DMS79 treated with DMSO at 0.1 percent for 48 hours (cell line): ENCODE results near the gene ALB.

Experiments used
- DNase-seq: peaks from one replicate; lab custom pipeline; 2025; lab: John Stamatoyannopoulos, UW

The ALB gene

DNA sequence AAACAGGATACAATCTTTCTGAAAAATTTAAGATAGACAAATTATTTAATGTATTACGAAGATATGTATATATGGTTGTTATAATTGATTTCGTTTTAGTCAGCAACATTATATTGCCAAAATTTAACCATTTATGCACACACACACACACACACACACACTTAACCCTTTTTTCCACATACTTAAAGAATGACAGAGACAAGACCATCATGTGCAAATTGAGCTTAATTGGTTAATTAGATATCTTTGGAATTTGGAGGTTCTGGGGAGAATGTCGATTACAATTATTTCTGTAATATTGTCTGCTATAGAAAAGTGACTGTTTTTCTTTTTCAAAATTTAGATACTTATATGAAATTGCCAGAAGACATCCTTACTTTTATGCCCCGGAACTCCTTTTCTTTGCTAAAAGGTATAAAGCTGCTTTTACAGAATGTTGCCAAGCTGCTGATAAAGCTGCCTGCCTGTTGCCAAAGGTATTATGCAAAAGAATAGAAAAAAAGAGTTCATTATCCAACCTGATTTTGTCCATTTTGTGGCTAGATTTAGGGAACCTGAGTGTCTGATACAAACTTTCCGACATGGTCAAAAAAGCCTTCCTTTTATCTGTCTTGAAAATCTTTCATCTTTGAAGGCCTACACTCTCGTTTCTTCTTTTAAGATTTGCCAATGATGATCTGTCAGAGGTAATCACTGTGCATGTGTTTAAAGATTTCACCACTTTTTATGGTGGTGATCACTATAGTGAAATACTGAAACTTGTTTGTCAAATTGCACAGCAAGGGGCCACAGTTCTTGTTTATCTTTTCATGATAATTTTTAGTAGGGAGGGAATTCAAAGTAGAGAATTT is 5.2 kb downstream of the ALB start:
- no peak for DNase-seq

DNA sequence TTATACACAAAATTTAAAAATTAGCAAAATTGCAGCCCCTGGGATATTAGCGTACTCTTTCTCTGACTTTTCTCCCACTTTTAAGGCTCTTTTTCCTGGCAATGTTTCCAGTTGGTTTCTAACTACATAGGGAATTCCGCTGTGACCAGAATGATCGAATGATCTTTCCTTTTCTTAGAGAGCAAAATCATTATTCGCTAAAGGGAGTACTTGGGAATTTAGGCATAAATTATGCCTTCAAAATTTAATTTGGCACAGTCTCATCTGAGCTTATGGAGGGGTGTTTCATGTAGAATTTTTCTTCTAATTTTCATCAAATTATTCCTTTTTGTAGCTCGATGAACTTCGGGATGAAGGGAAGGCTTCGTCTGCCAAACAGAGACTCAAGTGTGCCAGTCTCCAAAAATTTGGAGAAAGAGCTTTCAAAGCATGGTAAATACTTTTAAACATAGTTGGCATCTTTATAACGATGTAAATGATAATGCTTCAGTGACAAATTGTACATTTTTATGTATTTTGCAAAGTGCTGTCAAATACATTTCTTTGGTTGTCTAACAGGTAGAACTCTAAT is 6.0 kb downstream of the ALB start:
- DNase-seq, result no peak

DNA sequence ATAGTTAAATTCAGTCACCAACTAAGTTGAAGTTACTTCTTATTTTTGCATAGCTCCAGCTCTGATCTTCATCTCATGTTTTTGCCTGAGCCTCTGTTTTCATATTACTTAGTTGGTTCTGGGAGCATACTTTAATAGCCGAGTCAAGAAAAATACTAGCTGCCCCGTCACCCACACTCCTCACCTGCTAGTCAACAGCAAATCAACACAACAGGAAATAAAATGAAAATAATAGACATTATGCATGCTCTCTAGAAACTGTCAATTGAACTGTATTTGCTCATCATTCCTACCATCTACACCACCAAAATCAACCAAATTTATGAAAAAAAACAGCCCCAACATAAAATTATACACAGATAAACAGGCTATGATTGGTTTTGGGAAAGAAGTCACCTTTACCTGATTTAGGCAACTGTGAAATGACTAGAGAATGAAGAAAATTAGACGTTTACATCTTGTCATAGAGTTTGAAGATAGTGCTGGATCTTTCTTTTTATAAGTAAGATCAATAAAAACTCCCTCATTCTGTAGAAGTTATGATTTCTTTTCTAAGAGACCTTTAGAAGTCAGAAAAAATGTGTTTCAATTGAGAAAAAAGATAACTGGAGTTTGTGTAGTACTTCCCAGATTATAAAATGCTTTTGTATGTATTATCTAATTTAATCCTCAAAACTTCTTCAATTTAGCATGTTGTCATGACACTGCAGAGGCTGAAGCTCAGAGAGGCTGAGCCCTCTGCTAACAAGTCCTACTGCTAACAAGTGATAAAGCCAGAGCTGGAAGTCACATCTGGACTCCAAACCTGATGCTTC is 7.0 kb downstream of the ALB start:
- no peak for DNase-seq

DNA sequence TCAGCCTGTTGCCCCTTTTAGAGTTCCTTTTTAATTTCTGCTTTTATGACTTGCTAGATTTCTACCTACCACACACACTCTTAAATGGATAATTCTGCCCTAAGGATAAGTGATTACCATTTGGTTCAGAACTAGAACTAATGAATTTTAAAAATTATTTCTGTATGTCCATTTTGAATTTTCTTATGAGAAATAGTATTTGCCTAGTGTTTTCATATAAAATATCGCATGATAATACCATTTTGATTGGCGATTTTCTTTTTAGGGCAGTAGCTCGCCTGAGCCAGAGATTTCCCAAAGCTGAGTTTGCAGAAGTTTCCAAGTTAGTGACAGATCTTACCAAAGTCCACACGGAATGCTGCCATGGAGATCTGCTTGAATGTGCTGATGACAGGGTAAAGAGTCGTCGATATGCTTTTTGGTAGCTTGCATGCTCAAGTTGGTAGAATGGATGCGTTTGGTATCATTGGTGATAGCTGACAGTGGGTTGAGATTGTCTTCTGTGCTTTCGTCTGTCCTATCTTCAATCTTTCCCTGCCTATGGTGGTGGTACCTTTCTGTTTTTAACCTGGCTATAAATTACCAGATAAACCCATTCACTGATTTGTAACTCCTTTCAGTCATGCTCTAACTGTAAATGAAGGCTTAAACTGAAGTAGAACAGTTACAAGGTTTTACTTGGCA is 7.8 kb downstream of the ALB start:
- DNase-seq, result no peak

DNA sequence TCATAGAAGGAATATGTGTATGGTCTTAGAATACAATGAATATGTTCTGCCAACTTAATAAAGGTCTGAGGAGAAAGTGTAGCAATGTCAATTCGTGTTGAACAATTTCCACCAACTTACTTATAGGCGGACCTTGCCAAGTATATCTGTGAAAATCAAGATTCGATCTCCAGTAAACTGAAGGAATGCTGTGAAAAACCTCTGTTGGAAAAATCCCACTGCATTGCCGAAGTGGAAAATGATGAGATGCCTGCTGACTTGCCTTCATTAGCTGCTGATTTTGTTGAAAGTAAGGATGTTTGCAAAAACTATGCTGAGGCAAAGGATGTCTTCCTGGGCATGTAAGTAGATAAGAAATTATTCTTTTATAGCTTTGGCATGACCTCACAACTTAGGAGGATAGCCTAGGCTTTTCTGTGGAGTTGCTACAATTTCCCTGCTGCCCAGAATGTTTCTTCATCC is 9.2 kb downstream of the ALB start:
- DNase-seq, result no peak

DNA sequence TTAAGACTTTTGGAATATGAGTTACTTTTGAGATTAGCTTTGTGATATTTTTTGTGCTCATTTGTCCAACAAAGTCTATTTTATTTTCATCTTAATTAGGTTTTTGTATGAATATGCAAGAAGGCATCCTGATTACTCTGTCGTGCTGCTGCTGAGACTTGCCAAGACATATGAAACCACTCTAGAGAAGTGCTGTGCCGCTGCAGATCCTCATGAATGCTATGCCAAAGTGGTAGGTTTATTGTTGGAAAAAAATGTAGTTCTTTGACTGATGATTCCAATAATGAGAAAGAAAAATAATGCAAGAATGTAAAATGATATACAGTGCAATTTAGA is 10.8 kb downstream of the ALB start:
- peak; percentile 3 for DNase-seq

DNA sequence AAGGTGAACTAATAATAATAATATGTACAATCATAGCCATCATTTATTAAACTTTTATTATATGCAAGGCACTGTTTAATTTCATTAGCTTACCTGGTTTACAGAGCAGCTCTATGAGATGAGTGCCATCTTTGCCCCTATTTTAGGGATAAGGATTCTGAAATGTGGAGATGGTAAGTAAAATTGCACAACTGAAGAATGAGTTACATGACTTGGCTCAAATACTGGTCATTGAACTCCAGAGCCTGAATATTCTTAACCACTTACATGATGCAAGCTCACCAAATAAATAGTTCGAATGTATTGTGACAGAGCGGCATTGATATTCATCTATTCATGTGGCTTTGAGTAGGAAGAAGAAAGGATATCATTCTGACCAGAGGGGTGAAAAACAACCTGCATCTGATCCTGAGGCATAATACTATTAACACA is 11.7 kb downstream of the ALB start:
- no peak for DNase-seq

DNA sequence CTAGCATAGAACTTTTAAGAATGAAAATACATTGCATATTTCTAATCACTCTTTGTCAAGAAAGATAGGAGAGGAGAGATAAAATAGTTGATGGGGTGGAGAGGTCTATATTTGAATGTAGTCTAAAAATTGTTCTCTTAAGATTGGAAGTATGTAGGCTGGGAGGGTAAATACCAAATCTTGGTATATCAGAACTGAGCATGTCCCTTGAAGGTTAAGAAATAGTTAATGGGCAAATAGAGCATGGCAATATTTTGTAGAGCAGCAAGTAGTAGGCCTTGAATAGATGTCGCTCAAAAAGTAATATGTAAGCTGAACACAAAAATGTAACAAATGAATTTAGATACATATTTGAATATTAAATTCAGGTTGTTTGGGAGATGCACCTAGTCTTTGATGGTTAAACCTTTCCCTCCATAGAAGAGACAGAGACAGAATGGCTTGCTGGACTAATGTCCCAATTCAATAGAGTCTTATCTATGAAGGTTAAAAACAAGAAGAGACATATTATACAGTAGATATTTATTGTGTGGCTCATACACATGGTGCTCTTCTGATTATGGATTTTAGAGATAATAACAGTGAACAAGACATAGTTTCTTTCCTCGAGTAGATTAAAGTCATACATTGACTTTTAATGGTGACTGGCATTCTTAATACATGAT is 12.5 kb downstream of the ALB start:
- no peak for DNase-seq

DNA sequence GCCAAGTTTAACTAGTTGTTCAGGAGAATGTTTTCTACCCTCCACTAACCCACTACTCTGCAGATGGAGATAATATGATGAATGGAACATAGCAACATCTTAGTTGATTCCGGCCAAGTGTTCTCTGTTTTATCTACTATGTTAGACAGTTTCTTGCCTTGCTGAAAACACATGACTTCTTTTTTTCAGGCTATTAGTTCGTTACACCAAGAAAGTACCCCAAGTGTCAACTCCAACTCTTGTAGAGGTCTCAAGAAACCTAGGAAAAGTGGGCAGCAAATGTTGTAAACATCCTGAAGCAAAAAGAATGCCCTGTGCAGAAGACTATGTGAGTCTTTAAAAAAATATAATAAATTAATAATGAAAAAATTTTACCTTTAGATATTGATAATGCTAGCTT is 13.3 kb downstream of the ALB start:
- DNase-seq, result no peak

DNA sequence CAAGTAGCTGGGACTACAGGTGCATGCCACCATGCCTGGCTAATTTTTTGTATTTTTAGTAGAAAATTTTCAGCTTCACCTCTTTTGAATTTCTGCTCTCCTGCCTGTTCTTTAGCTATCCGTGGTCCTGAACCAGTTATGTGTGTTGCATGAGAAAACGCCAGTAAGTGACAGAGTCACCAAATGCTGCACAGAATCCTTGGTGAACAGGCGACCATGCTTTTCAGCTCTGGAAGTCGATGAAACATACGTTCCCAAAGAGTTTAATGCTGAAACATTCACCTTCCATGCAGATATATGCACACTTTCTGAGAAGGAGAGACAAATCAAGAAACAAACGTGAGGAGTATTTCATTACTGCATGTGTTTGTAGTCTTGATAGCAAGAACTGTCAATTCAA is 13.9 kb downstream of the ALB start:
- DNase-seq, result no peak

DNA sequence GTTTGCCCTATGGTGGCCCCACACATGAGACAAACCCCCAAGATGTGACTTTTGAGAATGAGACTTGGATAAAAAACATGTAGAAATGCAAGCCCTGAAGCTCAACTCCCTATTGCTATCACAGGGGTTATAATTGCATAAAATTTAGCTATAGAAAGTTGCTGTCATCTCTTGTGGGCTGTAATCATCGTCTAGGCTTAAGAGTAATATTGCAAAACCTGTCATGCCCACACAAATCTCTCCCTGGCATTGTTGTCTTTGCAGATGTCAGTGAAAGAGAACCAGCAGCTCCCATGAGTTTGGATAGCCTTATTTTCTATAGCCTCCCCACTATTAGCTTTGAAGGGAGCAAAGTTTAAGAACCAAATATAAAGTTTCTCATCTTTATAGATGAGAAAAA is 14.6 kb downstream of the ALB start:
- DNase-seq, result no peak

DNA sequence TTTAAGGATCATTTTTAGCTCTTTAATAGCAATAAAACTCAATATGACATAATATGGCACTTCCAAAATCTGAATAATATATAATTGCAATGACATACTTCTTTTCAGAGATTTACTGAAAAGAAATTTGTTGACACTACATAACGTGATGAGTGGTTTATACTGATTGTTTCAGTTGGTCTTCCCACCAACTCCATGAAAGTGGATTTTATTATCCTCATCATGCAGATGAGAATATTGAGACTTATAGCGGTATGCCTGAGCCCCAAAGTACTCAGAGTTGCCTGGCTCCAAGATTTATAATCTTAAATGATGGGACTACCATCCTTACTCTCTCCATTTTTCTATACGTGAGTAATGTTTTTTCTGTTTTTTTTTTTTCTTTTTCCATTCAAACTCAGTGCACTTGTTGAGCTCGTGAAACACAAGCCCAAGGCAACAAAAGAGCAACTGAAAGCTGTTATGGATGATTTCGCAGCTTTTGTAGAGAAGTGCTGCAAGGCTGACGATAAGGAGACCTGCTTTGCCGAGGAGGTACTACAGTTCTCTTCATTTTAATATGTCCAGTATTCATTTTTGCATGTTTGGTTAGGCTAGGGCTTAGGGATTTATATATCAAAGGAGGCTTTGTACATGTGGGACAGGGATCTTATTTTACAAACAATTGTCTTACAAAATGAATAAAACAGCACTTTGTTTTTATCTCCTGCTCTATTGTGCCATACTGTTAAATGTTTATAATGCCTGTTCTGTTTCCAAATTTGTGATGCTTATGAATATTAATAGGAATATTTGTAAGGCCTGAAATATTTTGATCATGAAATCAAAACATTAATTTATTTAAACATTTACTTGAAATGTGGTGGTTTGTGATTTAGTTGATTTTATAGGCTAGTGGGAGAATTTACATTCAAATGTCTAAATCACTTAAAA is 15.3 kb downstream of the ALB start:
- DNase-seq, result no peak

DNA sequence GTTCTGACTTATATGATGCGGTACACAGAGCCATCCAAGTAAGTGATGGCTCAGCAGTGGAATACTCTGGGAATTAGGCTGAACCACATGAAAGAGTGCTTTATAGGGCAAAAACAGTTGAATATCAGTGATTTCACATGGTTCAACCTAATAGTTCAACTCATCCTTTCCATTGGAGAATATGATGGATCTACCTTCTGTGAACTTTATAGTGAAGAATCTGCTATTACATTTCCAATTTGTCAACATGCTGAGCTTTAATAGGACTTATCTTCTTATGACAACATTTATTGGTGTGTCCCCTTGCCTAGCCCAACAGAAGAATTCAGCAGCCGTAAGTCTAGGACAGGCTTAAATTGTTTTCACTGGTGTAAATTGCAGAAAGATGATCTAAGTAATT is 16.5 kb downstream of the ALB start:
- no peak for DNase-seq

DNA sequence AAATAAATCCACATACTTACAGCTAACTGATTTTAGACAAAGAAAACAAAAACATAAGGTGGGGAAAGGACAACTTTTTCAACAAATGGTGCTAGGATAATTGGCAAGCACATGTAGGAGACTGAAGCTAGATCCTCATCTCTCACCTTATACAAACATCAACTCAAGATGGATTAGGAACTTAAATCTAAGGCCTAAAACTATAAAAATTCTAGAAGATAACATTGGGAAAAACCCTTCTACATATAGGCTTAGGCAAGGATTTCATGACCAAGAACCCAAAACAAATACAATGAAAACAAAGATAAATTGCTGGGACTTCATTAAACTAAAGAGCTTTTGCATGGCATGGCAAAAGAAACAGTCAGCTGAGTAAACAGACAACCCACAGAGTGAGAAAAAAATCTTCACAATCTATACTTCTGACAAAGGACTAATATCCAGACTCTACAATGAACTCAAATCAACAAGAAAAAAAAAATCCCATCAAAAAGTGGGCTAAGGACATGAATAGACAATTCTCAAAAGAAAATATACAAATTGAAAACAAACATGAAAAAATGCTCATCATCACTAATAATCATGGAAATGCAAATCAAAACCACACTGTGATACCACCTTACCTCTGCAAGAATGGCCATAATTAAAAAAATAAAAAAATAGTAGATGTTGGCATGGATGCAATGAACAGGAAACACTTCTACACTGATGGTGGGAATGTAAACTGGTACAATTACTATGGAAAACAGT is 17.8 kb downstream of the ALB start:
- DNase-seq, result no peak

DNA sequence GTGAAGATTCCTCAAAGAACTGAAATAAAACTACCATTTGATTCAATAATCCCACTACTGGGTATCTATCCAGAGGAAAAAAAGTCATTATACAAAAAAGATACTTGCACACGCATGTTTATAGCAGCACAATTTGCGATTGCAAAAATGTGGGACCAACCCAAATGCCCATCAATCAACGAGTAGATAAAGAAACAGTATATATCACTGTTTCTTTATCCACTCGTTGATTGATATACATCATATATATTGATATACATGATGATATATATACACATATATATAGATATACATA is 18.3 kb downstream of the ALB start:
- no peak for DNase-seq

DNA sequence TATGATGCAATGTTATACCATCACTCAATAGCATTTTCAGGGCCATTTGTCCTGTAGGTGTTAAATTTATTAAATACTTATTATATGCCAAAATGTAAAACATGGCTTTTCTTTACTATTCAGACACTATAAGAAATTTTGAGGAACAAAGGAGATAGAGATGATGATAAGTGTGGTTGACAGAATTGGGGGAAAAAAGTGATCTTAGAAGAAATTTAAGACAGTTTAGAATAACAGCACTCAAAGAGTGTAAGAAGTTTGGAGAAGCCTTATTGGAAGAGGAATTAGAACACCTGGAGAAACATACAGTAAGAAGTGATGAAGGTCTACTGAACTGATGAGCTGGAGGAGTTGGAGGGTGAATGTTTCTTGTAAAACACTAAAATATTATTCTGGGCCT is 19.1 kb downstream of the ALB start:
- no peak for DNase-seq

DNA sequence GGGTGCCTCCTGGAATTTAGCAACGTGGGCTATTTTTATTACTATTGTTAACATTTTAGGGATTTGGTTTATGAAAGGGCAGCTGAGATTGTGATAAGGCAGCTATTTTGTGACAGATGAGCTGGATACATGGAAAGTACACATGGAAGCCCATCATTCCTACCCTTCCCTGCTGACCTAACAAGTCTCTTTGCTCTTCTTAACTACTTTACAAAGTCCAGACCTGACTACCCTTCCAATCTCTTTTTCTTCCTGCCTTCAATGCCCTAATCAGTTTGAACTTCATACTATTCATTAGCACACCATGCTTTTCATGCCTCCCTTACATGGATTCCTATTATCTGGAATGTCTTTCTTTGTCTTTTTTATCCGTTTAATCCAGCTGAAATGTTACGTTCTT is 22.6 kb downstream of the ALB start:
- no peak for DNase-seq

DNA sequence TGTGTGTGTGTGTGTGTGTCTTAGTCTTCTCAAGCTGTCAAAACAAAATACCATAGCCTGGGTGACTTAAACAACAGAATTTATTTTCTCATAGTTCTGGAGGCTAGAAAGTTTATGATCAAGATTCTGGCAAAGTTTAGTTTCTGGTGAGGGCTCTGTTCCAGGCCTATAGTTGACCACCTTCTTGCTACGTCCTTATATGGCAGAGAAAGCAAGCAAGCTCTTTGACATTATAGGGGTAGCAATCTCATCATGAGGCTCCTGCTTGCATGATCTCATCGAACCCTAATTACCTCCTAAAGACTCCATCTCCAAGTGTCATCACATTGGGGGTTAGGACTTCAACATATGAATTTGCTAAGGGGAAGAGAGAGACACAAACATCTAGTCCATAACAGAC is 25.0 kb downstream of the ALB start:
- DNase-seq, result no peak

DNA sequence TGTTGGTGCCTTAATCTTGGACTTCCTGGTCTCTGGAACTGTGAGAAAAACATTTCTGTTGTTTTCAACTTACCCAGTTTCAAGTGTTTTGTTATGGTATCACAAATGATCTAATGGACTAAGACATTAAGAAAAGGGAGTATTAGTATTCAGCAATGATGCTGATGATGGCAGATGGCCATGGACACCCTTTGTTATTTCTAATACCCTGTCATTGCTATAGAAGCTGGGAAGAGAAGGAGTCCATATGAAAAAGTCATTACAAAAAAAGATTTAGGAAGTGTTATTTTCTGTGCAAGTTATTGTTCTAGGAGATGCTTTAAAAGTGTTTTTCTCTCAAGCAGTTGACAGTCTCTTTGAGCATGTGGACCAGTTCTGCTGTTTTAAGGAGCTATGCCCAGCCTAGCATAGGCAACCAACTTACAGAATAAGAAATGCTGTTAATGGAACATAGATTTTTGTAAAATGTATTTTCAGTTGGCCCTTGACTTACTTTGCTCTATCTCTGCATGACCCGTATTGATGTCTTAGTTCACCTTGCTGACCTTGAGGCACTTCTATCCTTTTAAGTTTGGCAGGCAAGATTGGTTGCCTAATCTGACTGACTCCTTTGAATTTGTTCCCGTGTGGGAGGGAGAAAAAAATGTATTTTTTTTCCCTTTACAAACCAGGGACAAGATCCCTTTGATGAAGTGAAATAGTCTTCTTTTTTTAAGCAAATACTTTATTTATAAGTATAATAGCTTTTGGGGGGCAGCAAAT is 25.9 kb downstream of the ALB start:
- no peak for DNase-seq

DNA sequence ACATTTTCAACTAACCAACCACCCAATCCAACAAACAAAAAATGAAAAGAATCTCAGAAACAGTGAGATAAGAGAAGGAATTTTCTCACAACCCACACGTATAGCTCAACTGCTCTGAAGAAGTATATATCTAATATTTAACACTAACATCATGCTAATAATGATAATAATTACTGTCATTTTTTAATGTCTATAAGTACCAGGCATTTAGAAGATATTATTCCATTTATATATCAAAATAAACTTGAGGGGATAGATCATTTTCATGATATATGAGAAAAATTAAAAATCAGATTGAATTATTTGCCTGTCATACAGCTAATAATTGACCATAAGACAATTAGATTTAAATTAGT is 27.7 kb downstream of the ALB start:
- DNase-seq, result no peak
